ENCODE measurements around the gene SCYL1.

Gene SCYL1

DNA sequence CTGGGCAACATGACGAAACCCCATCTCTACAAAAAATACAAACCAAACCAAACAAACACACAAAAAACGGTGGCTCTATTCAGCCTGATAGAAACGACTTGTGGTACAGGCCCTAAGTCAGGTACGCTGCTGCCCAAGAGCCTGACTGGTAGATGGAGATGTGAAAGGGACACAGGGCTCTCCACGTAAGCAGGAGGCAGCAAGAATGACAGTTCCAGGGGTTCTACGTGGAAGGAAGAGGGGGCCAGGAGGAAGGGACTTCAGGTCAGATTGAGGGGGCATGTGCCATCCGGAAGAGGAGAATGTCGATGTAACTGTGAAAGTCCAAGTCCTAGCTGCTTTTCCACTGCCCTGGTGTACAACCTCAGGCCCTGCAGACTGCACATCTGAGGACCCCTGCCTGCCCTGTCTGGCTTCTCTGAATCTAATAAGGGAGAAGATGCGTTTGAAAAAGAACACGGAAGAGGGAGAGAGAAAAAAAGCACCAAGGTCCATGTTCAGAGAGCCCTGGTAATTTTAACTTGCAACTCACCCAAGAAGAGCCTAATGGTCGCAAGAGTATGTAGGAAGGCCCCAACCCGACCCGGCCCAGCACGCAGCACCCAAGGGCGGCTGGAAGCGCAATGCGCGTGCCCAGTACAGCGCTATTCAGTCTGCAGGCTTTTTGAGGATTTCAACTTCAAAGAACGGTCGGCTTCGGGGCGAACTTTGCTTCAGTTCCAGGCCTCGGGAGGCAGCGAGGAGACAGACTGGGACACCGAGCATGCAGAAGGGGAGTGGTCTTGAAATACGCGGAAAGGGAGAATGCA lies 44.5 kb downstream of the SCYL1 start:
- no peak for DNase-seq (ENCODE audit: low read depth in 2 of 2)

DNA sequence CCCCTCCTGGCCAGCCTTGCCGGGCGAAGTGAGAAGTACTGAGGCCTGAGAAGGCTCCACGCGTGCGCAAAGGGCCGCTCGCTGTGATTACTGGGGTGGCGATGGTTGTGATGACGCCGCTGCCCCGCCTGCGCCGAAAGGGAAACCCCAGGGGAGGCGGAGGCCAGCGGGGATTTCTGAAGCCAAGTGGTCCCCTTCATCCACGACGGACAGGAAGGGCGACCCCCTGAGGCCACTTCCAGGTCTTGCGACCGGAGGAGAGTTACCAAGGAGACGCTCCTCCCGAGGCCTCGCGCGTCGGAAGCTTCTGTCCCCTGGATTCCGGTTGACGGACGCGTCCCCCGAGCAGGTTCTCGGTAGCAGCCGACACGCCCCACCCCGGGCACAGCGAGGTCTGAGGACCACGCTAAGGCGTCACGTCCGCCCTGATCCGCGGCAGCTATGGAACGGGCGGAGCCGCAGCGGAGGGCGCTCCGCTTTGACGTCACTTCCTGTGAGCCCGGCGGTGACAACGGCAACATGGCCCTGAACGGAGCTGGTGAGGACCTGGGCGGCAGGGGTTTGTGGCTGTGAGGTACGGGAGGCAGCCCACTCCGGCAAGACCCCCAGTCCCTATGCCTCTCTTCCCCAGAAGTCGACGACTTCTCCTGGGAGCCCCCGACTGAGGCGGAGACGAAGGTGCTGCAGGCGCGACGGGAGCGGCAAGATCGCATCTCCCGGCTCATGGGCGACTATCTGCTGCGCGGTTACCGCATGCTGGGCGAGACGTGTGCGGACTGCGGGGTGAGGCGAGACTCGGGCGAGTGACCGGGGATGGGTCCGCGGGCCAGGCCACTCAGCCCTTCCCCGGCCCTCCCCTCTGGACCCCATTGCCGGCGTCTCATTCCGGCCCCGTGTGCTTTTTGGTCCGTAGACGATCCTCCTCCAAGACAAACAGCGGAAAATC lies 45.4 kb downstream of the SCYL1 start, which contains the start of gene ZNRD2:
TSS of gene ZNRD2 (plus strand) at position 505 of the 946 bp plus-strand sequence. CDS start at position 520, 15 bp downstream.
- peak; percentile 93 to 95 for DNase-seq (ENCODE audit: low read depth in 2 of 2)

DNA sequence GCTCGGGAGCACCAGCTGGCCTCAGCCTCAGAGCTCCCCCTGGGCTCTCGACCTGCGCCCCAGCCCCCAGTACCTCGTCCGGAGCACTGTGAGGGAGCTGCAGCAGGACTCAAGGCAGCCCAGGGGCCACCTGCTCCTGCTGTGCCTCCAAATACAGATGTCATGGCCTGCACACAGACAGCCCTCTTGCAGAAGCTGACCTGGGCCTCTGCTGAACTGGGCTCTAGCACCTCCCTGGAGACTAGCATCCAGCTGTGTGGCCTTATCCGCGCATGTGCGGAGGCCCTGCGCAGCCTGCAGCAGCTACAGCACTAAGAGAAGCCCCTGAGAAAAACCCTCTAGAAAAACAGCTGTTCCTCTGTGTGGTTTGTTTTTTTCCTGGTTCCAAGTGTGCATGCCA lies 46.5 kb downstream of the SCYL1 start:
- DNase-seq (ENCODE audit: low read depth in 2 of 2), result no peak

DNA sequence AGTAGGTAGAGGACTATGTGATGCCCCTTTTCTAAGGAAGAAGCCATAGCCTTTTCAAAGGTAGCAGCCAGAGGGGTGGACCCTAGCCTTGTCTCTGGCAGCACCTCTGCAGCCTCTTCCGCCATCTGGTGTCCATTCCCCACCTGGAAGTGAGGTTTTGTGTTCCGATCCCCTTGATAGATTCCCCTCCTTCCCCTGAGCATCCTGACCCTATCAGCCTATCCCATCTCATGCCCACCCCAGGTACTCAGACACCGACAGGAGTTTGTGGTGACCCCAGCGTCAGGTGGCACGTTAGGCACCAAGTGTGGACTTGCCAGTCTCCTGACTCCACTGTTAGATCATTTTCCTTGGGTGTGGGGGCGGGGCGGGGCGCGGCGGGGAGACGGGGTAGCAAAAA lies 47.1 kb downstream of the SCYL1 start:
- DNase-seq (ENCODE audit: low read depth in 2 of 2), result no peak

DNA sequence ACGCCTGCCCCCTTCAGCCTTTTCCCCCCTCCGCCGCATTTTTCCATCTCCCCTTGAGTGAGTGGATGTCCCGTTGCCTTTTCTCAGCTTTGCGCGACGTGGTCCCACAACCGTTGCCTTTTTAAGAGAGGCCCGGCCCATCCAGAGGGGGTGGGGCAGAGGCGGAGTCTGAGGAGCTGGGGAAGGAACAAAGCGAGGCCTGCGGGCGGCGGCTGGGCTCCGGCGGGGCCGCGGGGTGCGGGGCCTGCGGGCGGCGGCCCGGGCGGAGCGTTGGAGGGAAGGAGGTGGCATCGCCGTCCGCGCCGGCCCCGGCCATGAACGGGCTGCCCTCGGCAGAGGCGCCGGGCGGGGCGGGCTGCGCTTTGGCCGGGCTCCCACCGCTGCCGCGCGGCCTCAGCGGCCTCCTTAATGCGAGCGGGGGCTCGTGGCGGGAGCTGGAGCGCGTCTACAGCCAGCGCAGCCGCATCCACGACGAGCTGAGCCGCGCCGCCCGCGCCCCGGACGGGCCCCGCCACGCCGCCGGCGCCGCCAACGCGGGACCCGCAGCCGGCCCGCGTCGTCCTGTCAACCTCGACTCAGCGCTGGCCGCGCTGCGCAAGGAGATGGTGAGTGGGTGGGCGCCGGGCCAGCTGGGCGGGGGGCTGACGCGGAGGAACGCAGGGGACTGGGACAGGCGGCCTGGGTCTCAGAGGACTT lies 47.6 kb downstream of the SCYL1 start, which contains the start of gene FAM89B:
TSS of gene FAM89B (plus strand) at position 183 of the 696 bp plus-strand sequence. CDS start at position 315, 132 bp downstream.
- DNase-seq (ENCODE audit: low read depth in 2 of 2), result peak; percentile 81

DNA sequence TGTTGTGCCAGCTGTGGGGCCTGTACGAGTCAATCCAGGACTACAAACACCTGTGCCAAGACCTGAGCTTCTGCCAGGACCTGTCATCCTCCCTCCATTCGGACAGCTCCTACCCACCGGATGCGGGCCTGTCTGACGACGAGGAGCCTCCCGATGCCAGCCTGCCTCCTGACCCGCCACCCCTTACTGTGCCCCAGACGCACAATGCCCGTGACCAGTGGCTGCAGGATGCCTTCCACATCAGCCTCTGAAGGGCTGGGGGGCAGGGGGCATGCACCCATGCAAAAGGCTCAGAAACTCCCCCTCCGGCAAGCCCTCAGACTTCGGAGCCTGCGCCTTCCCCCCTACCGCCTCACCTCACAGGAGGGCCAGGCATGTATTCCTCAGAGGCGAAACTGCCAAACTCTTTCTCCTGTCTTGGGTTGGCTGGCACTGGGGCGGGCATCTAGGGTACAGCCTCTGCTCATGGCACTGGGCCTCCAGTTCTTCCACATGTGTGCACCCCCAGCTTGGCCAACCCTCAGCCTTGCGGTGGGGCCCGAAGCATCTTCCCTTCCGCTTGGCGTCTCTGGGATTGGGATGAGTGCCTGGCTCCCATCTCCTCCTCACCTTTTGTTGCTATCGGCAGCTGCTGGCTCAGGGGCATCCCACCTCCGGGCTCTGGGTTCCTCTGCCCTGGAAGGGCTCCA lies 48.7 kb downstream of the SCYL1 start:
- DNase-seq (ENCODE audit: low read depth in 2 of 2), result no peak

DNA sequence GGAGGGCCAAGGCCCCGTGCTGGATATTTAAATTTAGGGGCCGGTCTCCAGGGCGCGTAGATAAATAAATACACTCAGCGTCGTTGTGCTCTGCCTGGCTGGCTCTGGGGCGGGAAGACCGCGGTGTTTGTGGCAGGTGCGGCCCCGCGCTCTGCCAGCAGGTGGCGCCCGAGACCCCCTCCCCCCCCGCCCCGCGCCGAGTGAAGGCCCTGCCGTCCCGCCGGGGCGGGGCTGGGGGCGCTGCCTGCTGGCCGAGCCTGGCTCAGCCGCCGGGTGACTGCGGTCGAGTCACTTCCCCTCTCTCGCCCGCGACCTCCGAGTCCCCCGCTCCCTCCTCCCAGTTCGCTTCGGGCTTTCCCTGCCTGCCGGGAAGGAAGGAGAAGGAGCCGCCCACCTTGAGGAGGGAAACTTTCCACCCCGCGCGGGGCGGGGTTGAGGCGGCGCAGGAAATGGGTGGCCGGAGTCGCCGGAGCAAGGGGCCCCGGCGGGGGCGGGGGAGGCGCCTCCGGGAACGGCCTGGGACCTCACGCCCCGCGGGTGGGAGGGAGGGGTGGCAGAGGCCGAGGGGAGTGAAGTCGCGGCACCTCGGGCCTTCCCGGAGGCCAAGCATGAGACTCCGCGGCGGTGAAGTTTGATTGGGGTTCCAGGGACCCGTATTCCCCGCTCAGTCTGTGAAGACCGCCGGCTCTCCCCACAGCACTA lies 49.4 kb downstream of the SCYL1 start:
- DNase-seq (ENCODE audit: low read depth in 2 of 2), result peak; percentile 61 to 70

DNA sequence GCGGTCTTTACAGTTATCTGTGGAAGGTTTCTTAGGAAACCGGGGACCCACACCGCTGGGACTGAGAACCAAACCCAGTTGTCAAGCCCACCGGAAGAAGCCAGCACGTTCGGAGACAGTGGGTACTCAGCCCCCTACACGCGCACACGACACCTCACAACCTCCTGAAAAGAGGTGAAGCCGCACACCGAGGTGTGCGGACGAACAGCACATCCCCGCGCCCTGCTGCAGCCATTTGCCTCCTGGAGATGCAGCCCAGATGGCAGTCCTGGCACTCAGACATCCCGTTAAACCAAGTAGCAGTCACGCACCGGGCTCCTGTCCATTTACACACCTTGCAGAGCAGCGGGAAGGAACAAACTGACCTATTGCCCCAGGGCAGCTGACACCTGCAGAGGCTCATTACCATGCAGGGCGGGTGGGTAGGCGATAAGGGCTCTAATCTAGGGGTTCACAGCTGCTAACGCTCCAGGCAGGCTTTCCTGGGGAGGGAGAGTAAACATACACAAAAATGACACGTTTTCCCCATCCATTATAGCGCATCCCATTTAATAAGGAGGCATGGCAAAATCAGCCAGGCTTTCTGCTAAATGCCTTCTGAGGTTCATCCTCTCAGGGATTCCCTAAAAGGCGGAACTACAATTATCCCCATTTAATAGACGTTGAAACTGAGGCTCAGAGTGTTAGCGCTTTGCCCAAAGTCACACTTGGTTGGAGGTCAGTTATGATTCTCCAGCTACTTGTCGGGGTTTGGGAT lies 50.1 kb downstream of the SCYL1 start:
- DNase-seq (ENCODE audit: low read depth in 2 of 2), result no peak

DNA sequence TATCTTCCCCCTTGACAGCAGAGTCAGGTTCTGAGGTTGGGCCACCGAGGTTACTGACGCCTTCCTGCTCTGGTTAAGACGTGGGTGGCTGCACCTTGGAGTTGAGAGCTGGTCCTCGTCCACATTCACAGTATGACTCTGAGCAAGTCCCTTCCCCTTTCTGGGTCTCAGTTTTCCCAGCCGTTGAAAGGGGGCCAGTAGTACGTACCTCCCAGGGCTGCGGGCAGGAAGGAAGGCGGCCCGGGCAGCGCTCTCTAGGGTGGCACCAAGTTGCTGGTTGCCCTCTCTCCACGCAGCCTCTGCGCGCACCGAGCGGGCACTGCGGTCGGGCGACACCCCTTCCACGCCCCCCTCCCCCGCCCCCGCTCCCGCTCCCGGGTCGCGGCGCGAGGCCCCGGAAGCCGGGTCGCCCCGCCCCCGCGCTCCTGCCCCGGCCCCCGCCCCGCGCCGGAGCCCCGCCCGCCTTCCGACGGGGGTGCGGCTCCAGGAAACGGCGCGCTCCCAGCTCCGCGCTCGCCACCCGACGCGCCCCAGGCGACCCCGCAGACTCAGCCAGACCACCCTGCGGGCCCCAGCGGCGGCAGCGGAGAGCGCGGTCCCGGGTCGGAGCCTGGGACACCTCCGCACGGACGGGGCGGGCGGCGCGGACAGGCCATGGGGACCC lies 50.8 kb downstream of the SCYL1 start, which contains the start of gene EHBP1L1:
TSS of gene EHBP1L1 (plus strand) at position 486 of the 664 bp plus-strand sequence. CDS start 250 bp downstream, outside the sequence.
- peak; percentile 45 to 56 for DNase-seq (ENCODE audit: low read depth in 2 of 2)

DNA sequence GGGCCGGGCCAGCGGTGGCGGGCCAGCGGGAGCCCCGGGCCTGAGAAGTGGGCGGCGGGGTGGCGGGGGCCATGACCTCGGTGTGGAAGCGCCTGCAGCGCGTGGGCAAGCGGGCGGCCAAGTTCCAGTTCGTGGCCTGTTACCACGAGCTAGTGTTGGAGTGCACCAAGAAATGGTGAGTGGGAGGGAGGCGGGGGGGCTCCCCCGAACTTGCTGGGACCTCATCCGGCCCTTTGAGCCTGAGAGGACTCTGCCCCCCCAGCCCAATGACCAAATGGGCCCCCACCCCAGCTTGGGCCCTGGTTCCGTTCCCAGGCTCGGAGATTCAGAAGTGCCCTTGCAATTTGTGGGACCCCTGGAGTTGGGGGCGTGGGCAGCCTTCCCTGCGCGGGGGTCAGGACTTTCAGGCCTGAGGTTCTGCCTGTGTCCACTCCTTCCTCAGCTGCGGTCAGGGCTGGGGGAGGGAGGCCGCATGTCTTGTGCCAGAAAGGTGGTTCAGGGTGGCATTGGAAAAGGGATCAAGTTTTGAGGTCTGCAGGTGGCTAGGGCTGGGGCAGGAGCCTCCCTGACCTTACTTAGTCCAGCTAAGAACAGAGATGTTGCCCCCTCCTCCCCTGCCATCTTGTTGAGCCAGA lies 51.5 kb downstream of the SCYL1 start:
- no peak for DNase-seq (ENCODE audit: low read depth in 2 of 2)

DNA sequence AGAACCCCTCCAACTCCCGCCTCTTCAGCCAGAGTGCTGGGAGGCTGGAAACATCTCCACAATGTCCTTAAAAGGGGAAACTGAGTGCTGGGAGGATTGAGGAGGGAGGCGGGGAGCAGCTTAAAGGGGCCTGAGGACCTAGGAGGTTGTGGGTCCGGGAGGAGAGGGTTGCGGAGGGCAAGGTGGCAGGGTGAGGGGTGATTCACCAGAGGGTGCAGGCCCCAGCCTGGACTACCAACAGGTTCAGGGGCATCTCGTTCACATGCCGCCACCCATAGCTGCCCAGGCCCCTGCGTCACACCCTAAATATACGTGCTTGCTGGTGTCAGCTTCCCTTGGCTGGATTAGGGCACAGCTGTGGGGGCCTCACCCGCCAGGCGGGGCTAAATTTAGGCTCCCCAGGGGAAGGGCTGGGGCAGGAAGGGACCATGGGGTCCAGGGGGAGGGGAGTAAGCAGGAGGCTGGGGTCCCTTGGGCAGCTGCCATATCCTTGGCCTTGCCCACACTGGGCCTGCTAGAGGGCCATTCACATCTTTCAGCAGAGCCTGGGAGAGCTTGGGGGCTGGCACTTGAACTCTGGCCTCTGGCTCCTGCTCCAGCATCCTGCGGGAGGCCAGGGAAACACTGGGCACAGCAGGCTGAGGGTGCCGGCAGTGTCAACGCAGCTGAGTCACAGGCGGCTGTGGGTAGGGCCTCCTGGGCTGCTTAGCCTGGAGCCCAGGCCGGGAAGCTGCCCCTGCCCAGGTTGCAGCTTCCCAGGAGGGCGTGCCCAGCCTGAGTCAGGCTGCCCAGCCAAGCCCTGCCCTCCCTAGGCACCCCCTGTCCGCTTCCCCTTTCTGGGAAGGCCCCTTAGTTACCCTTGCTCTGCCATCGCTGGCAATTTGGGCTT lies 52.2 kb downstream of the SCYL1 start:
- no peak for DNase-seq (ENCODE audit: low read depth in 2 of 2)

DNA sequence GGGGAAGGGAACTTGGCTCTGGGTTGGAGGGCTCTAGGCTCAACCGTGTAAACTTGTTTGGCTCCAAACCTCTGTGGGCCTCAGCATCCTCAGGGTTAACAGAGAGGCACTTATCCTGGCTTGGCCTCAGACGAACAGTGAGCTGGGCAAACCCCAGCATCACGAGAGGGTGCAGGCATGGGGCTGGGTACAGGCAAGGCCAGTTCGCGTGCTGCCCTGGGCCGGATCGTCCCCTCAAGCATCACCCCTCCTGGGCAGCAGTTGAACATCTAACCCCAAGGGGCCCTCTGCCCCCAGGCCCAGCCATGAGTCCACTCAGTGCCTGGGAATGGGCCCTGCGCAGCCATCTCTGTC lies 52.9 kb downstream of the SCYL1 start:
- no peak for DNase-seq (ENCODE audit: low read depth in 2 of 2)

DNA sequence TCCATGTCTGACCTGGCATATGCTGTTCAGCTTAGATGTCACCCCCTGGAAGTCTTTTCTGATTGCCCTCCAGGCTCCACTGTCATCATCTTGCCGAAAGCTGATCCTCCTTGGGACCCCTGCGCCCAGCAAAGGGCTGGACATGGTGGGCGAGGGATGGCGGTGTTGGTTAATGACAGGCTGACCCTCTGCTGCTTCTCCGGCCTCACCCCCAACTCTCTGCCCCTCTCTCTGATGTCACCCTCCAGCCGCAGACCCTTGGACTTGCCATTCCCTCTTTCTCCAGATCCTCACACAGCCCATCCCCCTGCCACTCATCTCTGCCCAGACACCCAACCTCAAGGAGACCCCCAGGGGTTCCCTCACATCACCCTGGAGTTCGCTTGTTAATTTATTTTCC lies 53.3 kb downstream of the SCYL1 start:
- DNase-seq (ENCODE audit: low read depth in 2 of 2), result no peak

DNA sequence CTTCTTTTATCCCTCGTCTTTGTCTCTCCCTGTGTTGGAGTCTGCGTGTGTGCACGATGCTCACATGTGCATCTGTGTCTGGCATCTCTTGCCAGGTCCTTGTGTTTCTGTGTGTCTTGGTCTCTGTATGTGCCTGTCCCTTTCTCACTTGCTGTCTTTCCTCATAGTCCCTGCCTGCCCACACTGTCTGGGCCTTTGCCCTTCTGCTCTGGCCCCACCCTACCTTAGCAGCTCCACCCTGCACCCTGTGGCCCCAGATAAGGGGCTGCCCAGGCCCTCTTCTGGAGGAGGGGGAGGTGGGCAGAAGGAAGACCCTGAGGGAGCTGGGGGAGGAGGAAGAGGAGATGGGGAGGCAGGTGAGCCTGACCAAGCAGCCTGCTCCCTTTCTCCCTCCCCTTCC lies 53.8 kb downstream of the SCYL1 start:
- no peak for DNase-seq (ENCODE audit: low read depth in 2 of 2)

DNA sequence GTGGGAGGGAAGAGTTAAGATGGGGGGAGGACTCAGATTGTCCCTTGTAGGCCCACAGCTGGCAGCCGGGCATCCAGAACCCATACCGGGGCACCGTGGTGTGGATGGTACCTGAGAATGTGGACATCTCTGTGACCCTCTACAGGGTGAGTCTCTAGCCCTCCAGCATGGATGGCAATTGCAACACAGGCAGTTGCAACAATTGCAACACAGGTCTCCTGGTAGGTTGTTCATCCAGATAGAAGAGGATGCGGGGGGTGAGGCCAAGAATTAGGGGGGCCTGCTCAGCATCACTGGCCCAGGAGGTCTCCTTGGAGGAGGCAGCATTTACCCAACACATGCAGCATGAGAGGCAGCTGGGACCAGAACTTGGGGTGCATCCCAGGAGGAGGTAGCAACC lies 54.4 kb downstream of the SCYL1 start:
- no peak for DNase-seq (ENCODE audit: low read depth in 2 of 2)

DNA sequence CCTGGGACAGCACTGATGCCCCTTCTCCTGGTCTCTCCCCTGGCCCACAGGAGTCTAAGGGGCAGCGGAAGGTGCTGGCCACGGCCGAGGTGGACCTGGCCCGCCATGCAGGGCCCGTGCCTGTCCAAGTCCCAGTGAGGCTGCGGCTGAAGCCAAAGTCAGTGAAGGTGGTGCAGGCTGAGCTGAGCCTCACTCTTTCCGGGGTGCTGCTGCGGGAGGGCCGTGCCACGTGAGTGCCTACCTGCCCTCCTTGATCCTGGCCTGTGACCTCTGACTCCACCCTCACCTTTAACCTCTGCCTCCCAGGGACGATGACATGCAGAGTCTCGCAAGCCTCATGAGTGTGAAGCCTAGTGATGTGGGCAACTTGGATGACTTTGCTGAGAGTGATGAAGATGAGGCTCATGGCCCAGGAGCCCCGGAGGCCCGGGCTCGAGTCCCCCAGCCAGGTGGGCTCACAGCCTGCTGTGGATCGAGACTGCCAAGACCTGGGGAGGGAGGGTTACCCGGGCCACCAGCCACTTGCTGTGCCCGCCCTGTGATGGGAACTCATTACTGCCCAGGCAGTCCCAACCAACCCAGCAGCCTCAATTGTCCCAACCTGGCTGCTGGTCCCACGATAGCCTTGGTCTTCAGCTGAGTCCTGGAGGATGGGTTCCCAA lies 55.3 kb downstream of the SCYL1 start:
- no peak for DNase-seq (ENCODE audit: low read depth in 2 of 2)

DNA sequence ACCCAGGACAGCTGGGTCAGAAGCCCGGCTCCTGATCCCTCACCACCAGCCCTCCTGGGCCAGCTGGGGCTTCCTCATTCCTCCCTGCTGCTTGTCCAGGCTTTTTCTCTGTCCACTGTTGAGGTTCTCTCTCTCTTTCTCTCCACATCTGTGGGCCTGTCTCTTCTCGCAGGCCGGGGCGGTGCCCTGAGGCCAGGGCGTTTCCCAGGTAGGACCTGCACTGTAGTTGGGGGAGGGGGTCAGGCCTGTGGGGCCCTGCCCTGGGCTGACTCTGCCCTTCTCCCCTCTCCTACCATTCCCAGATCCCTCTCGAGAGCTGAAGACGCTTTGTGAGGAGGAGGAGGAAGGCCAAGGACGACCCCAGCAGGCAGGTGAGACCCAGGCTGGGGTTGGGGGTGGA lies 55.9 kb downstream of the SCYL1 start:
- DNase-seq (ENCODE audit: low read depth in 2 of 2), result no peak

Measured in stimulated activated CD8-positive, alpha-beta memory T cell treated with anti-CD3 and anti-CD28 coated beads, Interleukin-7, amount 100 ng/mL, for 1 hour (primary cell).